ENCODE measurements around the gene FUZ.

- TF ChIP-seq CTCF (IDR thresholded peaks at IDR 0.05) (no peak), EP300 (IDR thresholded peaks at IDR 0.05) (no peak), POLR2A (IDR thresholded peaks at IDR 0.05) (no peak), POLR2AphosphoS5 (IDR thresholded peaks at IDR 0.05) (no peak)
Measured at GRCh38 chr19:49832556-49832955, 19.5 kb upstream of the FUZ start.

All from upper lobe of left lung (tissue), 4 donors.